IMR-90 (cell line): Measurements from ENCODE around the gene COL3A1. TPM values are rescaled to one million over a fixed set of nuclear protein-coding genes. Genes with fewer than 3 reads are reported as not detected.
A peak's percentile ranks its signal among the peaks of the same experiment; 100 is the strongest.

Experiments
- ATAC-seq: fragments of 200-7000 bp; cut with Tn5 transposase; 2 replicates; pipeline ENCODE4 v1.9.1; 2020; ENCODE audit warnings: low read depth, mild to moderate bottlenecking, moderate library complexity
- BruUV-seq: library from RNA; stranded (reverse); fragments of 400-500 nt; replicated peaks from 2 replicates; lab custom pipeline; 2021; lab: Mats Ljungman, UMichigan
- CTCF ChIA-PET: fragments of 300-600 bp; formaldehyde crosslinking; extraction: SDS; loops from one replicate; lab custom pipeline; 2021; ENCODE audit warnings: antibody characterized with exemption; lab: Yijun Ruan, JAX
- POLR2A ChIA-PET: fragments of 300-600 bp; sonication (Branson Sonifier 250); formaldehyde crosslinking; loops from one replicate; lab custom pipeline; 2022; ENCODE audit warnings: antibody characterized with exemption; ENCODE audit not compliant: unreplicated experiment; lab: Charles Lee
- DNase-seq: peaks from one replicate; pipeline ENCODE4 v3.0.0; 2013
- H2AFZ ChIP-seq: replicated peaks from 2 replicates; pipeline ENCODE3; 2013; ENCODE audit warnings: low read length, mild to moderate bottlenecking; ENCODE audit not compliant: poor library complexity
- H2AK5ac ChIP-seq: 2 replicates; pipeline ENCODE4 v1.6.1; 2013; ENCODE audit warnings: low read depth, low read length, inconsistent platforms
- H2AK9ac ChIP-seq: replicated peaks from 2 replicates; pipeline ENCODE3; 2013; ENCODE audit warnings: mild to moderate bottlenecking, low read depth, low read length, moderate library complexity; ENCODE audit not compliant: poor library complexity
- H2BK120ac ChIP-seq: 2 replicates; pipeline ENCODE4 v1.6.1; 2013; ENCODE audit warnings: low read depth, low read length, inconsistent platforms
- H2BK15ac ChIP-seq: 3 replicates; pipeline ENCODE4 v1.6.1; 2013; ENCODE audit warnings: low read depth, low read length, inconsistent platforms
- H2BK20ac ChIP-seq: 2 replicates; pipeline ENCODE4 v1.6.1; 2013; ENCODE audit warnings: low read depth, mild to moderate bottlenecking, inconsistent platforms, low read length, moderate library complexity
- H2BK5ac ChIP-seq: 2 replicates; pipeline ENCODE4 v1.6.1; 2013; ENCODE audit warnings: mild to moderate bottlenecking, low read depth, low read length, inconsistent platforms; ENCODE audit not compliant: poor library complexity, severe bottlenecking
- H3K14ac ChIP-seq: replicated peaks from 2 replicates; pipeline ENCODE4 v1.6.1; 2013; ENCODE audit warnings: low read depth, low read length, inconsistent platforms
- H3K18ac ChIP-seq: 2 replicates; pipeline ENCODE4 v1.6.1; 2013; ENCODE audit warnings: low read depth, low read length, control low read depth
- H3K23ac ChIP-seq: 2 replicates; pipeline ENCODE4 v1.6.1; 2013; ENCODE audit warnings: low read depth, low read length, inconsistent platforms
- H3K27ac ChIP-seq: 2 replicates; pipeline ENCODE4 v1.5.1; 2013; ENCODE audit warnings: mild to moderate bottlenecking, control low read depth, low read length; ENCODE audit not compliant: insufficient read depth
- H3K27me3 ChIP-seq: 2 replicates; pipeline ENCODE4 v1.6.1; 2013; ENCODE audit warnings: low read length; ENCODE audit not compliant: control insufficient read depth, insufficient read depth
- H3K36me3 ChIP-seq: 2 replicates; pipeline ENCODE4 v1.6.1; 2013; ENCODE audit warnings: low read length, mixed read lengths; ENCODE audit not compliant: control insufficient read depth, insufficient read depth
- H3K4ac ChIP-seq: 2 replicates; pipeline ENCODE4 v1.6.1; 2013; ENCODE audit warnings: low read depth, low read length, inconsistent platforms
- H3K4me1 ChIP-seq: 2 replicates; pipeline ENCODE4 v1.6.1; 2013; ENCODE audit warnings: low read length, mixed read lengths; ENCODE audit not compliant: control insufficient read depth, insufficient read depth
- H3K4me2 ChIP-seq: 2 replicates; pipeline ENCODE4 v1.6.1; 2013; ENCODE audit warnings: low read depth, mild to moderate bottlenecking, control low read depth, low read length, moderate library complexity
- H3K4me3 ChIP-seq: 2 replicates; pipeline ENCODE4 v1.5.1; 2013; ENCODE audit warnings: low read depth, mild to moderate bottlenecking, control low read depth, low read length, moderate library complexity; ENCODE audit not compliant: insufficient read depth
- H3K56ac ChIP-seq: 2 replicates; pipeline ENCODE4 v1.6.1; 2013; ENCODE audit warnings: low read length, inconsistent platforms; ENCODE audit not compliant: insufficient read depth; ENCODE audit errors: extremely low read depth
- H3K79me1 ChIP-seq, 2 experiments: 2 replicates each; pipeline ENCODE4 v1.6.1; 2013; ENCODE audit warnings: low read length in 2 of 2, inconsistent platforms in 1 of 2, low read depth in 1 of 2
- H3K9ac ChIP-seq: 2 replicates; pipeline ENCODE4 v1.6.1; 2013; ENCODE audit warnings: low read depth, low read length, control low read depth
- H3K9me1 ChIP-seq: 2 replicates; pipeline ENCODE4 v1.6.1; 2013; ENCODE audit warnings: low read length, inconsistent platforms; ENCODE audit not compliant: insufficient read depth
- H3K9me3 ChIP-seq: 2 replicates; pipeline ENCODE4 v1.6.1; 2013; ENCODE audit warnings: low read length; ENCODE audit not compliant: control insufficient read depth, insufficient read depth
- H4K20me1 ChIP-seq: 2 replicates; pipeline ENCODE4 v1.6.1; 2013; ENCODE audit warnings: low read length, inconsistent platforms; ENCODE audit not compliant: insufficient read depth
- H4K5ac ChIP-seq: 2 replicates; pipeline ENCODE4 v1.6.1; 2013; ENCODE audit warnings: mild to moderate bottlenecking, low read depth, low read length, control low read depth
- H4K8ac ChIP-seq, 2 experiments: 2 replicates each; pipeline ENCODE4 v1.6.1; 2013; ENCODE audit warnings: low read depth in 2 of 2, low read length in 2 of 2, control low read depth in 1 of 2, inconsistent platforms in 1 of 2
- H4K91ac ChIP-seq: 2 replicates; pipeline ENCODE4 v1.6.1; 2013; ENCODE audit warnings: low read depth, low read length, inconsistent platforms; ENCODE audit not compliant: insufficient read depth
- BHLHE40 ChIP-seq: fragments of 150-350 bp; IDR thresholded peaks from 2 replicates; pipeline ENCODE4 v1.6.1; 2016; ENCODE audit warnings: mild to moderate bottlenecking, low read depth, low read length
- CEBPB ChIP-seq: IDR thresholded peaks from 2 replicates; pipeline ENCODE4 v1.6.1; 2012; ENCODE audit warnings: low read depth, low read length, improper control_type of control experiment
- CHD1 ChIP-seq: IDR thresholded peaks from 2 replicates; pipeline ENCODE4 v1.6.1; 2012; ENCODE audit warnings: low read depth, low read length, improper control_type of control experiment
- FOS ChIP-seq: fragments of 150-350 bp; IDR thresholded peaks from 2 replicates; pipeline ENCODE4 v1.6.1; 2016; ENCODE audit warnings: low read depth, low read length
- MAFK ChIP-seq: IDR thresholded peaks from 2 replicates; pipeline ENCODE4 v1.6.1; 2012; ENCODE audit warnings: low read depth, low read length, improper control_type of control experiment
- MAZ ChIP-seq: IDR thresholded peaks from 2 replicates; pipeline ENCODE4 v1.6.1; 2012; ENCODE audit warnings: low read depth, mild to moderate bottlenecking, low read length, improper control_type of control experiment, moderate library complexity, borderline replicate concordance
- MXI1 ChIP-seq: IDR thresholded peaks from 2 replicates; pipeline ENCODE4 v1.6.1; 2012; ENCODE audit warnings: low read depth, mild to moderate bottlenecking, low read length, moderate library complexity, borderline replicate concordance
- NFE2L2 ChIP-seq: fragments of 150-350 bp; IDR thresholded peaks from 2 replicates; pipeline ENCODE4 v1.6.1; 2016; ENCODE audit warnings: low read depth, mild to moderate bottlenecking, low read length
- POLR2A ChIP-seq: IDR thresholded peaks from 2 replicates; pipeline ENCODE4 v1.6.1; 2012; ENCODE audit warnings: mild to moderate bottlenecking, low read depth, low read length
- RAD21 ChIP-seq: IDR thresholded peaks from 2 replicates; pipeline ENCODE4 v1.6.1; 2012; ENCODE audit warnings: low read length, improper control_type of control experiment
- RCOR1 ChIP-seq: IDR thresholded peaks from 2 replicates; pipeline ENCODE4 v1.6.1; 2012; ENCODE audit warnings: mild to moderate bottlenecking, low read length, improper control_type of control experiment; ENCODE audit not compliant: insufficient replicate concordance
- RFX5 ChIP-seq: IDR thresholded peaks from 2 replicates; pipeline ENCODE4 v1.8.0; 2012; ENCODE audit warnings: low read depth, mild to moderate bottlenecking, low read length, moderate library complexity
- SMC3 ChIP-seq: fragments of 150-350 bp; IDR thresholded peaks from 2 replicates; pipeline ENCODE4 v1.6.1; 2016; ENCODE audit warnings: low read depth, mild to moderate bottlenecking, antibody characterized with exemption, low read length, moderate library complexity
- WGBS, 2 experiments: methylation state at CpG; one replicate each; pipeline versions ENCODE4 v1.1.5 to v1.1.7; 2013; ENCODE audit warnings: missing lambda C conversion rate in 2 of 2; ENCODE audit not compliant: insufficient read length in 1 of 2; ENCODE audit errors: extremely low coverage in 2 of 2; 5-methylcytosine and 5-hydroxymethylcytosine counted together
- dilution Hi-C: fragments of 300-500 bp; cut with HindIII; formaldehyde crosslinking; loops from one replicate; pipeline ENCODE4 v1.14.3; 2018; ENCODE audit warnings: low sequenced_read_pairs; ENCODE audit not compliant: unreplicated experiment
- in situ Hi-C: fragments of 300-500 bp; cut with MboI; formaldehyde crosslinking; loops from 3 replicates; pipeline ENCODE4 v1.14.3; 2019; ENCODE audit warnings: low sequenced_read_pairs, inconsistent platforms, mixed read lengths
- intact Hi-C: fragments of 100-400 bp; cut with micrococcal nuclease; formaldehyde crosslinking; loops from 2 replicates; pipeline ENCODE4 v1.10.0; 2022
- polyA plus RNA-seq, 3 experiments: library from polyadenylated mRNA; depleted of rRNA; stranded (reverse); fragments of >200 nt; gene quantifications; 2 replicates each; pipeline ENCODE4 v1.2.3, GENCODE V29; 2012; ENCODE audit warnings: low replicate concordance in 1 of 3
- total RNA-seq: library from RNA; depleted of rRNA; stranded (reverse); fragments of >200 nt; gene quantifications from 2 replicates; pipeline ENCODE4 v1.2.3, GENCODE V29; 2012
- TF ChIP-seq, protein P1 (sequence below): conservative IDR thresholded peaks from 2 replicates; pipeline ENCODE4 v1.5.1; 2012; ENCODE audit warnings: mild to moderate bottlenecking, low read depth, low read length, improper control_type of control experiment
- TF ChIP-seq, protein P2 (sequence below): fragments of 150-350 bp; IDR thresholded peaks from 2 replicates; pipeline ENCODE4 v1.6.1; 2016; ENCODE audit warnings: low read depth, mild to moderate bottlenecking, low read length, moderate library complexity, borderline replicate concordance
- TF ChIP-seq, protein P3 (sequence below): fragments of 150-350 bp; IDR thresholded peaks from 2 replicates; pipeline ENCODE4 v1.6.1; 2017; ENCODE audit warnings: mild to moderate bottlenecking, antibody characterized with exemption, low read length, low read depth

Gene COL3A1
- total and polyA plus RNA-seq, 2 of the 4 experiments (the other 2 are of a cell fraction): 402 to 408 TPM

DNA sequence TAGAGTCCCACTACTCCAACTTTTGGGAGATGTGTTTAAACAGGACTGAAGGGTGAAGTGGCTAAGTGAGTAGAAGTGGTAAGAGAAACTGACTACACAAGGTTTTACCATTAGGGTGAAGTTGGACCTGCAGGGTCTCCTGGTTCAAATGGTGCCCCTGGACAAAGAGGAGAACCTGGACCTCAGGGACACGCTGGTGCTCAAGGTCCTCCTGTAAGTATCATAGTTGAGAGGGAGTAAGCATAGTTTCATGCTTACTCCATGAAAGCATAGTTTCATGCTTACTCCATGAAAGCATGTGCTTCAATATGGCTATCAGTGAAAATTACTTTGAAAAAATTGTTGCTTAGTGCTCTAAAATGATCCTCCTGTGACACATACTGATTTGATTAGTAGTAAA lies 19.1 kb downstream of the COL3A1 start:
- peaks cover 2% of the 10 kb centered on the region; the same call in 1 of the 2 replicates for H3K4me1 ChIP-seq
- H3K4me2 ChIP-seq: no peak overlapping the region
- peak overlapping the region; percentile 34 for H3K27ac ChIP-seq
- no peaks in the 10 kb centered on the region for H4K20me1 ChIP-seq
- POLR2A ChIA-PET: no interaction called here
- peak overlapping the region; percentile 57; the same call in 1 of the 2 replicates for H3K14ac ChIP-seq
- H3K9me1 ChIP-seq: 0 out of 2 replicates have a peak, but pooled peaks cover 4% of the 10 kb centered on the region
- ATAC-seq (no peak), DNase-seq (no peak)
- H2AK9ac ChIP-seq: peak overlapping the region; percentile 6
- no peak overlapping the region for H3K56ac ChIP-seq
- H2AK5ac ChIP-seq: peak overlapping the region; percentile 63
- CTCF ChIA-PET: no interaction called here
- H3K23ac ChIP-seq: no peak overlapping the region
- H2BK120ac ChIP-seq: peak overlapping the region; percentile 49
- H3K9ac ChIP-seq: no peak overlapping the region
- peak overlapping the region; percentile 37; the same call in 1 of the 2 replicates for H4K91ac ChIP-seq
- no peak overlapping the region for H3K4me3 ChIP-seq
- dilution Hi-C loops: no loop called here
- peaks cover 88% of the 10 kb centered on the region for H3K36me3 ChIP-seq
- WGBS, 2 experiments: no CpG with 5 or more reads among the region's 1 CpG
- peak overlapping the region; percentile 53; the same call in 1 of the 2 replicates for H3K18ac ChIP-seq
- H3K27me3 ChIP-seq: no peaks in the 10 kb centered on the region
- peak overlapping the region; percentile 35; the same call in 1 of the 2 replicates for H3K4ac ChIP-seq
- no TSS peak for BruUV-seq
- H3K79me1 ChIP-seq: peaks cover 15 to 39% of the 10 kb centered on the region in 2 experiments
- intact Hi-C loops: no loop called here
- H4K5ac ChIP-seq: peak overlapping the region; percentile 6; the same call in 1 of the 2 replicates
- H2AFZ ChIP-seq: no peak overlapping the region
- H2BK15ac ChIP-seq: peak overlapping the region; percentile 76; the same call in 2 of the 3 replicates
- TF ChIP-seq BHLHE40 (no peak), CHD1 (no peak), FOS (no peak), RFX5 (no peak), POLR2A (no peak), NFE2L2 (no peak), SMC3 (no peak), MXI1 (no peak), RCOR1 (no peak), CEBPB (no peak), MAZ (no peak), MAFK (no peak), RAD21 (no peak)
- TF ChIP-seq, protein P1, sequence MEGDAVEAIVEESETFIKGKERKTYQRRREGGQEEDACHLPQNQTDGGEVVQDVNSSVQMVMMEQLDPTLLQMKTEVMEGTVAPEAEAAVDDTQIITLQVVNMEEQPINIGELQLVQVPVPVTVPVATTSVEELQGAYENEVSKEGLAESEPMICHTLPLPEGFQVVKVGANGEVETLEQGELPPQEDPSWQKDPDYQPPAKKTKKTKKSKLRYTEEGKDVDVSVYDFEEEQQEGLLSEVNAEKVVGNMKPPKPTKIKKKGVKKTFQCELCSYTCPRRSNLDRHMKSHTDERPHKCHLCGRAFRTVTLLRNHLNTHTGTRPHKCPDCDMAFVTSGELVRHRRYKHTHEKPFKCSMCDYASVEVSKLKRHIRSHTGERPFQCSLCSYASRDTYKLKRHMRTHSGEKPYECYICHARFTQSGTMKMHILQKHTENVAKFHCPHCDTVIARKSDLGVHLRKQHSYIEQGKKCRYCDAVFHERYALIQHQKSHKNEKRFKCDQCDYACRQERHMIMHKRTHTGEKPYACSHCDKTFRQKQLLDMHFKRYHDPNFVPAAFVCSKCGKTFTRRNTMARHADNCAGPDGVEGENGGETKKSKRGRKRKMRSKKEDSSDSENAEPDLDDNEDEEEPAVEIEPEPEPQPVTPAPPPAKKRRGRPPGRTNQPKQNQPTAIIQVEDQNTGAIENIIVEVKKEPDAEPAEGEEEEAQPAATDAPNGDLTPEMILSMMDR: no peak
- TF ChIP-seq, protein P2, sequence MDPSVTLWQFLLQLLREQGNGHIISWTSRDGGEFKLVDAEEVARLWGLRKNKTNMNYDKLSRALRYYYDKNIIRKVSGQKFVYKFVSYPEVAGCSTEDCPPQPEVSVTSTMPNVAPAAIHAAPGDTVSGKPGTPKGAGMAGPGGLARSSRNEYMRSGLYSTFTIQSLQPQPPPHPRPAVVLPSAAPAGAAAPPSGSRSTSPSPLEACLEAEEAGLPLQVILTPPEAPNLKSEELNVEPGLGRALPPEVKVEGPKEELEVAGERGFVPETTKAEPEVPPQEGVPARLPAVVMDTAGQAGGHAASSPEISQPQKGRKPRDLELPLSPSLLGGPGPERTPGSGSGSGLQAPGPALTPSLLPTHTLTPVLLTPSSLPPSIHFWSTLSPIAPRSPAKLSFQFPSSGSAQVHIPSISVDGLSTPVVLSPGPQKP: no peak
- TF ChIP-seq, protein P3, sequence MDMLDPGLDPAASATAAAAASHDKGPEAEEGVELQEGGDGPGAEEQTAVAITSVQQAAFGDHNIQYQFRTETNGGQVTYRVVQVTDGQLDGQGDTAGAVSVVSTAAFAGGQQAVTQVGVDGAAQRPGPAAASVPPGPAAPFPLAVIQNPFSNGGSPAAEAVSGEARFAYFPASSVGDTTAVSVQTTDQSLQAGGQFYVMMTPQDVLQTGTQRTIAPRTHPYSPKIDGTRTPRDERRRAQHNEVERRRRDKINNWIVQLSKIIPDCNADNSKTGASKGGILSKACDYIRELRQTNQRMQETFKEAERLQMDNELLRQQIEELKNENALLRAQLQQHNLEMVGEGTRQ: no peak
- H2BK5ac ChIP-seq: peak overlapping the region; percentile 88
- peak overlapping the region; percentile 57 for H2BK20ac ChIP-seq
- peak overlapping the region in 1 of 2 experiments; percentile 33; a peak in 1 of 4 replicates for H4K8ac ChIP-seq
- in situ Hi-C loops: no loop called here
- H3K9me3 ChIP-seq: no peaks in the 10 kb centered on the region
